Mucosa of descending colon (tissue), 3 donors: Measurements from ENCODE around the gene MRPL3. TPM values are rescaled to one million over a fixed set of nuclear protein-coding genes. Genes with fewer than 3 reads are reported as not detected.

Source experiments
- ATAC-seq: fragments of 200-7000 bp; cut with Tn5 transposase; one replicate; pipeline ENCODE4 v1.9.1; 2020; ENCODE audit warnings: mild to moderate bottlenecking, moderate library complexity
- DNase-seq, 3 donors: peaks; one replicate each; pipeline ENCODE4 v3.0.0-alpha.2; 2020
- H3K36me3 ChIP-seq: fragments of 200-600 bp; one replicate; pipeline ENCODE4 v1.8.0; 2021; ENCODE audit warnings: low read depth, mild to moderate bottlenecking
- H3K4me1 ChIP-seq: fragments of 200-600 bp; one replicate; pipeline ENCODE4 v1.8.0; 2021; ENCODE audit warnings: low read depth, mild to moderate bottlenecking
- H3K4me3 ChIP-seq: fragments of 200-600 bp; one replicate; pipeline ENCODE4 v1.8.0; 2021; ENCODE audit warnings: mild to moderate bottlenecking
- H3K9me3 ChIP-seq: fragments of 200-600 bp; one replicate; pipeline ENCODE4 v1.8.0; 2021; ENCODE audit warnings: mild to moderate bottlenecking
- intact Hi-C, 2 donors: fragments of 100-400 bp; cut with DNase I in 1 of 2; cut with micrococcal nuclease in 1 of 2; formaldehyde crosslinking; loops; one replicate each; pipeline versions ENCODE4 v1.11.0 to v1.11.1; 2022; cut with DNase I, micrococcal nuclease
- total RNA-seq, 3 donors: library from RNA; stranded (reverse); fragmentation: NEBNext Ultra II Directional in 2 of 3; extraction: Animal tissue kit (Norgen Biotek cat#: 25700) in 2 of 3; gene quantifications; one replicate each; pipeline versions ENCODE4 v1.2.1 to v1.2.4, GENCODE V29; 2021 to 2023
- TF ChIP-seq, protein P1 (sequence below): fragments of 200-600 bp; IDR thresholded peaks from one replicate; pipeline ENCODE4 v1.8.0; 2022; ENCODE audit warnings: antibody characterized with exemption, mild to moderate bottlenecking
- donor health status: DM: no; HTN: no; CAD: no; lungs with moderate emphysema.
- donor health status: DM: no; HTN: no; CAD: no.
- donor health status: DM: no; HTN: yes; CAD: no.

The MRPL3 gene
- total RNA-seq, 3 donors from 2014 or later, result 48.6 to 68.8 (median 49.2) TPM

DNA sequence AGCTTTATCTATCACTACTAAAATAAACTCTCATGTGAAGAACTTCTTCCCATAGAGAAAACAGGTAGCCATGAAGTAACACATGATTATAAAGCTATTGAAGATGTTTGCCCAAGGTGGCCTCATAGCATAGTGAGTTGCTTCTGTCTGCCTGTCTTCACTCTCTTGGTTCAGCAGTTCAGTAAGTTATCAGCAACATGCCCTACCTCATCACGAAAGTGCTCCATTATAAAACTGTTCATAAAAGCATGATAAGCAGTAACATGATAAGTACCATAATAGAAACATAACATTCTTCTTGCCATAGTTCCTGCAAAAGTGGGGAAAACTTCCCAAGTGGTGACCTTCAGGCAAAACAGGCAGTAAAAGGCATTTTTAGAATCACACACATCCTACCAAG lies 45.6 kb downstream of the MRPL3 start:
- Histone ChIP-seq H3K9me3 (no peaks in the 10 kb centered on the region), H3K4me3 (no peak overlapping the region), H3K4me1 (no peaks in the 10 kb centered on the region), H3K36me3 (no peaks in the 10 kb centered on the region)
- no peak for ATAC-seq
- intact Hi-C loops, result no loop called here
- no peak for DNase-seq
- TF ChIP-seq, protein P1, sequence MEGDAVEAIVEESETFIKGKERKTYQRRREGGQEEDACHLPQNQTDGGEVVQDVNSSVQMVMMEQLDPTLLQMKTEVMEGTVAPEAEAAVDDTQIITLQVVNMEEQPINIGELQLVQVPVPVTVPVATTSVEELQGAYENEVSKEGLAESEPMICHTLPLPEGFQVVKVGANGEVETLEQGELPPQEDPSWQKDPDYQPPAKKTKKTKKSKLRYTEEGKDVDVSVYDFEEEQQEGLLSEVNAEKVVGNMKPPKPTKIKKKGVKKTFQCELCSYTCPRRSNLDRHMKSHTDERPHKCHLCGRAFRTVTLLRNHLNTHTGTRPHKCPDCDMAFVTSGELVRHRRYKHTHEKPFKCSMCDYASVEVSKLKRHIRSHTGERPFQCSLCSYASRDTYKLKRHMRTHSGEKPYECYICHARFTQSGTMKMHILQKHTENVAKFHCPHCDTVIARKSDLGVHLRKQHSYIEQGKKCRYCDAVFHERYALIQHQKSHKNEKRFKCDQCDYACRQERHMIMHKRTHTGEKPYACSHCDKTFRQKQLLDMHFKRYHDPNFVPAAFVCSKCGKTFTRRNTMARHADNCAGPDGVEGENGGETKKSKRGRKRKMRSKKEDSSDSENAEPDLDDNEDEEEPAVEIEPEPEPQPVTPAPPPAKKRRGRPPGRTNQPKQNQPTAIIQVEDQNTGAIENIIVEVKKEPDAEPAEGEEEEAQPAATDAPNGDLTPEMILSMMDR, result no peak

DNA sequence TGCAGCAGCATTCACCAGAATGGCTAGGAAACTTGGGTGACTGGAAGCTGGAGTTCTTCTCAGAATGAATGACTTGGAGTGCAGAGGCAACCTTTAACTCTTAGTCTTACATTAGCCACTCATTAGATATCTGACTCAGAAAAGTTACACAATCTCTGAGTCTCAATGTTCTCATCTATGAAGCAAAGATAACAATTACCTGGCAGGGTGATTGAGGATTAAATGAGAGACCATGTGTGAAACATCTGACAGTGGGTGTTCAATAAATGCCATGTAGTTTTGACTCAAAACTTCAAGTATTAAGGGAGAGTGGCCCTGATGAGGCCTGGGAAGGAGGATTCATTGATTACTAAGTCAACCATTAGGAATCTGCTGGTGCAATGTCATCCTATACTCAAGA lies 48.3 kb downstream of the MRPL3 start:
- H3K4me1 ChIP-seq, result no peaks in the 10 kb centered on the region
- no peak for DNase-seq
- no peak overlapping the region for H3K4me3 ChIP-seq
- H3K36me3 ChIP-seq, result no peaks in the 10 kb centered on the region
- no peak for ATAC-seq
- TF ChIP-seq, protein P1, result no peak
- intact Hi-C loops, result no loop called here
- H3K9me3 ChIP-seq, result no peaks in the 10 kb centered on the region

DNA sequence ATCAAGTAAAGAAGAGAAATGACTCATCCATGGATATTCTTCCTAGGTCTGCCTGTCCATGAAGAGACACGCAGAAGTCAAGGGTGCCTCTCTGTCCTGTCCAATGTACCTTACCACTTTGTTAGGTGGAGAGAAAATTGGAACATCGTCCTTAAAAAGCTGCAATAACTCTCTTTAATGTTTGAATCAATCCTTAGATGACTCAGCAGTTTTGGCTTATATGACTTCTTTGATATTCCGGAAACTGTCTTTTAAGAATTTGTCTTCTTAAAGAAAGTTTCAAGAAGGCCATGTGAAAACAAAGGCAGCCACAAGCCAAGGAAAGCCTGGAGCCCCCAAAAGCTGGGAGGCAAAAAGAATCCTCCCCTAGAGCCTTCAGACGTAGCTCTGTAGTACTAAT lies 49.2 kb downstream of the MRPL3 start:
- no peak overlapping the region for H3K4me3 ChIP-seq
- DNase-seq (no peak), ATAC-seq (no peak)
- H3K9me3 ChIP-seq, result no peaks in the 10 kb centered on the region
- no peaks in the 10 kb centered on the region for H3K36me3 ChIP-seq
- intact Hi-C loops, result no loop called here
- H3K4me1 ChIP-seq, result no peaks in the 10 kb centered on the region
- TF ChIP-seq, protein P1, result no peak

DNA sequence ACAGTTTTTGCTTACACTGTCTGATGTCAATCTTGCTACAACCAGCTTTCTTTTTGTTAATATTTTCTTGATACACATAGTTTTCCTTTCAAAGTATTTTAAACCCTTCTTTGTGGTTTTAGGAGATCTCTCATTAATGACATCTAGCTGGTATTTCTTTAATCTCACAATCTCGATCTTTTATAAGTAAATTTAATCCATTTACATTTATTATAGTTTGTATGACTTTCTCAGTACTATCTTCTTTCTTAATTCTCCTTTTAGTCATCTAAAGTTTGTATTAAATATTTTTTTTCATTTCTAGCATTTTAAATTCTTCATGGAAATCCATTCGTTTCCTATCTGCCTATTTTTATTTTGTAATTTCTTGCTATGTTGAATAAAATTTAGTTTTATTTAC lies 55.4 kb downstream of the MRPL3 start:
- Histone ChIP-seq H3K4me1 (no peaks in the 10 kb centered on the region), H3K4me3 (no peak overlapping the region), H3K9me3 (peaks cover 11% of the 10 kb centered on the region), H3K36me3 (no peaks in the 10 kb centered on the region)
- TF ChIP-seq, protein P1, result no peak
- intact Hi-C loops, result no loop called here
- DNase-seq (no peak), ATAC-seq (no peak)

DNA sequence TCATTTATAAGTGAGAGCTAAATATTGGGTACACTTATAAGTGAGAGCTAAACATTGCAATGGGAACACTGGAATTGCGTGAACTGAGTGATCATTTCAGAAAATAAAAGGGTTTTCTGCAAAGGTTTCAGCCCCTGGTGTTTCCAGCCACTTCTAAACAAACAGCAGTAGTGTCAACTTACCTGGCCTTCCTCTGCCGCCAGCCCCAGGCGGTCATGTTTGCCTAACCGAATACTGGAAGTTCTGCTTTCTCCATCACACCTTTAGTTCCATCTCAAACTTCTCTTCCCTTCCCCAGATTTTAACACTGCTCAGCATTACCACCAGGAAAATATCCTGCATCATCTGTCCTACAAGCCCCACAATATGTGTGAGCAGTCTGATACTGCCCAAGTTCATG lies 58.6 kb downstream of the MRPL3 start:
- intact Hi-C loops, result no loop called here
- Histone ChIP-seq H3K4me1 (no peaks in the 10 kb centered on the region), H3K36me3 (no peaks in the 10 kb centered on the region), H3K4me3 (no peak overlapping the region), H3K9me3 (peaks cover 11% of the 10 kb centered on the region)
- ATAC-seq (no peak), DNase-seq (no peak)
- TF ChIP-seq, protein P1, result no peak

DNA sequence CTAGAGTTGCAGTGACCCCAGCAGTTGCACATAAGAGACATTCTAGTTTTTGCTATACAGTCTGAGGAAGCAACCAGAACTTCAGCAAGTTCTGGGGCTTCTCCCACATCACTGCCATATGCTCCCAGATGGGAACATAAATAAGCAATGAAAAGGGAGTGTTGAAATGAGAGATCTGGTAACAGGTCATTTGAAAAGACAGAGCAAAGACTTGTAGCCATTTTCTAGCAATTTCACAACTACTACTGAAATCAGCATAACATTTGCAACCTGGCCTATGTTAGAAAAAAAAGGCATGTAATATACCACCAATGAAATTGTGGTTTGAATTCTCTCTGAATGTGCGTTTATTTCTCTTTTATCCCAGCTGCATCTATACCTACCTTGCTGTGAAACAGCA lies 63.7 kb downstream of the MRPL3 start:
- intact Hi-C loops, result no loop called here
- Histone ChIP-seq H3K4me3 (no peak overlapping the region), H3K9me3 (no peaks in the 10 kb centered on the region), H3K36me3 (no peaks in the 10 kb centered on the region), H3K4me1 (no peaks in the 10 kb centered on the region)
- TF ChIP-seq, protein P1, result no peak
- DNase-seq, result no peak
- ATAC-seq, result no peak
